Measurements from ENCODE around the gene AP4M1.

AP4M1 gene

GRCh38 chr7:100156331-100157068, 55.1 kb downstream of the AP4M1 start:
- in situ Hi-C loops (cut with MboI; ENCODE audit: low sequenced_read_pairs): no loop called here

DNA sequence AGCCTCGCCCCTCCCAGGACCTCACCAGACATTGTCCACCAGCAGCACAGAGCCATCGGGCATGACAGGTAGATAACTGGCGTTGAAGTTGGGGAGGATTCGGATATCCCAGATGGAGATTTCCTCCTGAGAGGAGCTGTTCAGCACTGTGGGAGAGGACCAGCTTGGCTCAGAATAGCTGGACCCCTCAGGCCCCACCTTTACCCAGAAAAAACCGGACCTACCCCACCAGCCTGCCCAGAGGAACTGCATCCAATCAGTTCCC, 55.6 kb downstream of the AP4M1 start:
- in situ Hi-C loops (cut with MboI; ENCODE audit: low sequenced_read_pairs): no loop called here

DNA sequence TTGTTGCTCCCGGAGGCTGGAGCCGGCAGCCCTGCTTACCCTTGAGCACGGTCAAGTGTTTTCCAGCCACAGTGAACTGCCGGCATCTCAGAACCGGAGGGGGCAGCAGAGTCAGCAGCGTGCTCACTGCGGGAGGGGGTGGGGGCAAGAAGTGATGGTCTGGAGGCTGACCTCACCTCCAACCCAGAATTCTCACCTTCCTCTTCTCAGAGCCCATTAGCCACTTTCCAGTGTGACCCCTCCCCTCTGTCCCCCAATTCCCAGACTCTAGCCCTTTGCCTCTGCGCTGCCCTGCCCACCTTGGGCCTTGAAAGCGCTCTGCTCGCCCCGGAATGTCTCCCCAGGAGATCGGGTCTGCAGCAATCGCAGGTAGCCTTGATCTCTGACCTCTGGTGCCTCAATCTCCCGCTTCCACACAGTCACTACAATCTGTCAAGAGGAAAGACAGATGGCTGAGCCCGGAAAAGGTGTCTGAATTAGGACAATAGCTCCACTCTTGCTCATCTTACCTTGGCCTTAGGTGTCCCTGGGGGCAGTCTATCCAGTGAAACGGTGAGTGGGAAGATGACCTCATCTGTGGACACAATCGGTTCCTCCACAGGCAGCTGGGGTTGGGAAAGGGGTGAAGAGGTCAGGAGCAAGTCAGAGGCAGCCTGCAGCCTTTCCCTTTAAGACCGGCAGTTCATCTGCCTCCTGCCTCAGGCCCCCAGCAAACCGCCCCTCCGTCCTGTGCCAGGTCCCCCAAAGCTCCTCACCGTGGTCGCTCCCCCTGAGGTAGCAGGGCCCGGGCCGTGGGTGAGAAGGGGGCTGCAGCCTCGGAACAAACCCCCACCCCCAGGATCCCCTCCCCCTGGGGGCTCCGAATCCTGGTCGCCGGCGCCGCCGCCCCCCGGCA, 56.1 kb downstream of the AP4M1 start:
- in situ Hi-C loops (cut with MboI; ENCODE audit: low sequenced_read_pairs): no loop called here
